Psoas muscle (tissue), 8 donors: Measurements from ENCODE around the gene USP17L25. TPM values are rescaled to one million over a fixed set of nuclear protein-coding genes. Genes with fewer than 3 reads are reported as not detected.
"Not testable (repeated sequence)": the region's sequence is repeated elsewhere in the genome, so short reads cannot be mapped to it uniquely, and the experiment has no call there.

ENCODE experiments used
- ATAC-seq, 4 donors: fragments of 200-7000 bp; cut with Tn5 transposase; one replicate each; pipeline ENCODE4 v1.9.1; 2020; ENCODE audit warnings: moderate library complexity in 3 of 4, mild to moderate bottlenecking in 2 of 4
- DNase-seq, 2 donors: peaks; one replicate each; pipeline ENCODE4 v3.0.0-alpha.2; 2020
- H3K27ac ChIP-seq: fragments of 200-600 bp; one replicate; pipeline ENCODE4 v1.8.0; 2022
- H3K27me3 ChIP-seq, 3 donors: fragments of 200-600 bp in 1 of 3; one replicate each; pipeline versions ENCODE4 v1.6.1 to v1.8.0; 2013 to 2022; ENCODE audit warnings: low read length in 2 of 3, mild to moderate bottlenecking in 2 of 3, moderate library complexity in 1 of 3; ENCODE audit not compliant: insufficient read depth in 3 of 3
- H3K36me3 ChIP-seq, 2 donors: fragments of 200-600 bp in 1 of 2; one replicate each; pipeline versions ENCODE4 v1.6.1 to v1.8.0; 2013 to 2022; ENCODE audit warnings: low read depth in 1 of 2, mild to moderate bottlenecking in 1 of 2, moderate library complexity in 1 of 2; ENCODE audit not compliant: insufficient read depth in 1 of 2
- H3K4me1 ChIP-seq: fragments of 200-600 bp; one replicate; pipeline ENCODE4 v1.8.0; 2022
- H3K4me3 ChIP-seq: fragments of 200-600 bp; one replicate; pipeline ENCODE4 v1.8.0; 2022; ENCODE audit warnings: mild to moderate bottlenecking
- H3K9me3 ChIP-seq: fragments of 200-600 bp; one replicate; pipeline ENCODE4 v1.8.0; 2022
- WGBS, 3 donors: extraction: QIAGEN DNeasy Blood & Tissue Kit; methylation state at CpG; one replicate each; pipeline versions ENCODE4 v1.1.6 to v1.1.7; 2013; 5-methylcytosine and 5-hydroxymethylcytosine counted together
- intact Hi-C, 2 donors: fragments of 100-400 bp; cut with DNase I; formaldehyde crosslinking; loops; one replicate each; pipeline versions ENCODE4 v1.11.0 to v1.14.2; 2022
- polyA plus RNA-seq, 3 donors: library from polyadenylated mRNA; stranded (reverse); fragments of 200-250 nt; gene quantifications; one replicate each; pipeline ENCODE4 v1.2.3, GENCODE V29; 2013
- total RNA-seq, 4 donors: library from RNA; stranded (reverse); fragmentation: NEBNext Ultra II Directional in 2 of 4; extraction: Animal tissue kit (Norgen Biotek cat#: 25700) in 2 of 4; gene quantifications; one replicate each; pipeline versions ENCODE4 v1.2.1 to v1.2.4, GENCODE V29; 2021 to 2023
- donor health status: healthy with polysubstance abuse.
- donor health status: DM: no; HTN: no; CAD: no; lungs with moderate emphysema.
- donor health status: Bipolar disorder and iron deficiency.
- donor health status: healthy.
- donor health status: DM: yes; HTN: yes; CAD: no.
- donor health status: DM: no; HTN: no; CAD: no.
- donor health status: DM: no; HTN: no; CAD: no.
- donor health status: DM: yes; HTN: yes; CAD: no.

Gene USP17L25
- total and polyA plus RNA-seq, 7 donors: not detected

GRCh38 chr4:9379881-9380280 is 50.2 kb downstream of the USP17L25 start:
- DNase-seq, H3K27me3 ChIP-seq, intact Hi-C loops, H3K9me3 ChIP-seq, H3K4me1 ChIP-seq, H3K4me3 ChIP-seq, ATAC-seq, H3K36me3 ChIP-seq, H3K27ac ChIP-seq: not testable (repeated sequence)
- WGBS, 3 donors: 14 to 41% (median 14%) methylated on average over 1 of the region's 1 CpG

Other genes with a start within 250 kb of the USP17L25 start
- gene FAM90A26, start 159.5 kb upstream of the USP17L25 start, total RNA-seq: not detected
- not detected for gene FAM90A26, start 159.5 kb upstream of the USP17L25 start, polyA plus RNA-seq
- not detected for gene USP17L10, start 119.3 kb upstream of the USP17L25 start, total RNA-seq
- gene USP17L10, start 119.3 kb upstream of the USP17L25 start, polyA plus RNA-seq: not detected
- gene USP17L11, start 114.5 kb upstream of the USP17L25 start, total RNA-seq: not detected
- not detected for gene USP17L11, start 114.5 kb upstream of the USP17L25 start, polyA plus RNA-seq
- gene USP17L12, start 109.8 kb upstream of the USP17L25 start, total RNA-seq: not detected
- not detected for gene USP17L12, start 109.8 kb upstream of the USP17L25 start, polyA plus RNA-seq
- gene USP17L13, start 105.0 kb upstream of the USP17L25 start, total RNA-seq: not detected
- not detected for gene USP17L13, start 105.0 kb upstream of the USP17L25 start, polyA plus RNA-seq
- gene USP17L15, start 95.5 kb upstream of the USP17L25 start, total RNA-seq: not detected
- gene USP17L15, start 95.5 kb upstream of the USP17L25 start, polyA plus RNA-seq: not detected
- gene USP17L17, start 86.0 kb upstream of the USP17L25 start, total RNA-seq: not detected
- not detected for gene USP17L17, start 86.0 kb upstream of the USP17L25 start, polyA plus RNA-seq
- not detected for gene USP17L18, start 81.3 kb upstream of the USP17L25 start, total RNA-seq
- gene USP17L18, start 81.3 kb upstream of the USP17L25 start, polyA plus RNA-seq: not detected
- not detected for gene USP17L19, start 76.5 kb upstream of the USP17L25 start, total RNA-seq
- not detected for gene USP17L19, start 76.5 kb upstream of the USP17L25 start, polyA plus RNA-seq
- gene USP17L20, start 71.8 kb upstream of the USP17L25 start, total RNA-seq: not detected
- not detected for gene USP17L20, start 71.8 kb upstream of the USP17L25 start, polyA plus RNA-seq
- gene USP17L21, start 67.0 kb upstream of the USP17L25 start, total RNA-seq: not detected
- gene USP17L21, start 67.0 kb upstream of the USP17L25 start, polyA plus RNA-seq: not detected
- not detected for gene USP17L22, start 62.3 kb upstream of the USP17L25 start, total RNA-seq
- not detected for gene USP17L22, start 62.3 kb upstream of the USP17L25 start, polyA plus RNA-seq
- not detected for gene USP17L24, start 4.7 kb upstream of the USP17L25 start, total RNA-seq
- gene USP17L24, start 4.7 kb upstream of the USP17L25 start, polyA plus RNA-seq: not detected
- gene USP17L26, start 4.7 kb downstream of the USP17L25 start, total RNA-seq: not detected
- gene USP17L26, start 4.7 kb downstream of the USP17L25 start, polyA plus RNA-seq: not detected
- not detected for gene USP17L5, start 9.5 kb downstream of the USP17L25 start, total RNA-seq
- not detected for gene USP17L5, start 9.5 kb downstream of the USP17L25 start, polyA plus RNA-seq
- not detected for gene USP17L27, start 14.2 kb downstream of the USP17L25 start, total RNA-seq
- gene USP17L27, start 14.2 kb downstream of the USP17L25 start, polyA plus RNA-seq: not detected
- not detected for gene USP17L28, start 19.0 kb downstream of the USP17L25 start, total RNA-seq
- gene USP17L28, start 19.0 kb downstream of the USP17L25 start, polyA plus RNA-seq: not detected
- gene USP17L29, start 23.7 kb downstream of the USP17L25 start, total RNA-seq: not detected
- gene USP17L29, start 23.7 kb downstream of the USP17L25 start, polyA plus RNA-seq: not detected
- gene USP17L30, start 33.2 kb downstream of the USP17L25 start, total RNA-seq: not detected
- not detected for gene USP17L30, start 33.2 kb downstream of the USP17L25 start, polyA plus RNA-seq
- not detected for gene DEFB131A, start 114.5 kb downstream of the USP17L25 start, total RNA-seq
- not detected for gene DEFB131A, start 114.5 kb downstream of the USP17L25 start, polyA plus RNA-seq